OCI-LY1 (cell line): ENCODE data around the gene ZBTB38.

ENCODE experiments used
- EZH2 ChIP-seq: fragments of 200-600 bp; sonication (generic), shearing (Covaris generic); IDR thresholded peaks from 2 replicates; pipeline ENCODE4 v1.8.0; 2017; ENCODE audit warnings: borderline replicate concordance, mixed run types, mild to moderate bottlenecking, antibody characterized with exemption, low read length, moderate library complexity, mixed read lengths
- TF ChIP-seq, protein P1 (sequence below): fragments of 200-600 bp; sonication (generic), shearing (Covaris generic); IDR thresholded peaks from 2 replicates; pipeline ENCODE4 v1.5.1; 2017; ENCODE audit warnings: mild to moderate bottlenecking, antibody characterized with exemption, low read length, moderate library complexity, mixed read lengths

DNA sequence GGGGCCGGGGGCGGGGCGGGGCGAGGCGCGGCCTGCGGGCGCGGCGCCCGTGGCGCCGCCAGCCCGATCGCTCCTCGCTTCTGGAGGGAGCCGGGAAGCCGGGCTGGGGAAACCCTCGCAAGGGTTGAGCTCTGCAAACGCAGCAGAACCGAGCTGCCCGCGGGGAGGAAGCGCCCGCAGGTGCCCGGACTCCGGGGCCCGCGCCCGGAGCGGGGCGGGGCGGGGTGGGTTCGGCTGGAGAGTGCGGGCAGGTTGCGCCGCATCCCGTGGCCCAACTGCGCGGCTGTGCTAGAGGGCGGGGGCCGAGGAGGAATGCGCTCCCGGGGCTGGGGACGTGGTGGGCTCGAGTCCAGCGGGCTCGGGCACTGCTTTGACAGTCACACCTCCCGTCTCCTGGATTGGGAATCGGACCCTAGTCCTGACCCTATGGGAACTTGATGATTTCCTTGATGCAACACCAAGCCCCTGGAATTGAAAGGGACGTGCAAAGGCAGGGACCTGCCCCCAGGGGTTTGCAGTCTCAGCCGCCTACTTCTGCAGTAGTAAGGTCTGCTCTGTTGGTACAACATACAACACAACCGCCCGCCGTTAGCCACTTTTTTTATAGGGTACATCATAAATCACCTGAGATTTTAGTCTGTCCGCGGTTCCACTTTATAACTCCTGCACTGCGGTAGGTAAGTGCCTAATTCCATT is 34.3 kb downstream of the ZBTB38 start:
- TF ChIP-seq EZH2, result no peak
- TF ChIP-seq, protein P1, sequence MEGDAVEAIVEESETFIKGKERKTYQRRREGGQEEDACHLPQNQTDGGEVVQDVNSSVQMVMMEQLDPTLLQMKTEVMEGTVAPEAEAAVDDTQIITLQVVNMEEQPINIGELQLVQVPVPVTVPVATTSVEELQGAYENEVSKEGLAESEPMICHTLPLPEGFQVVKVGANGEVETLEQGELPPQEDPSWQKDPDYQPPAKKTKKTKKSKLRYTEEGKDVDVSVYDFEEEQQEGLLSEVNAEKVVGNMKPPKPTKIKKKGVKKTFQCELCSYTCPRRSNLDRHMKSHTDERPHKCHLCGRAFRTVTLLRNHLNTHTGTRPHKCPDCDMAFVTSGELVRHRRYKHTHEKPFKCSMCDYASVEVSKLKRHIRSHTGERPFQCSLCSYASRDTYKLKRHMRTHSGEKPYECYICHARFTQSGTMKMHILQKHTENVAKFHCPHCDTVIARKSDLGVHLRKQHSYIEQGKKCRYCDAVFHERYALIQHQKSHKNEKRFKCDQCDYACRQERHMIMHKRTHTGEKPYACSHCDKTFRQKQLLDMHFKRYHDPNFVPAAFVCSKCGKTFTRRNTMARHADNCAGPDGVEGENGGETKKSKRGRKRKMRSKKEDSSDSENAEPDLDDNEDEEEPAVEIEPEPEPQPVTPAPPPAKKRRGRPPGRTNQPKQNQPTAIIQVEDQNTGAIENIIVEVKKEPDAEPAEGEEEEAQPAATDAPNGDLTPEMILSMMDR, result no peak
